IMR-90 (cell line): ENCODE data around the gene PLA2G4F. TPM values are rescaled to one million over a fixed set of nuclear protein-coding genes. Genes with fewer than 3 reads are reported as not detected.

ENCODE experiments used
- ATAC-seq: fragments of 200-7000 bp; cut with Tn5 transposase; 2 replicates; pipeline ENCODE4 v1.9.1; 2020; ENCODE audit warnings: low read depth, mild to moderate bottlenecking, moderate library complexity
- BruUV-seq: library from RNA; stranded (reverse); fragments of 400-500 nt; replicated peaks from 2 replicates; lab custom pipeline; 2021; lab: Mats Ljungman, UMichigan
- CTCF ChIA-PET: fragments of 300-600 bp; formaldehyde crosslinking; extraction: SDS; loops from one replicate; lab custom pipeline; 2021; ENCODE audit warnings: antibody characterized with exemption; lab: Yijun Ruan, JAX
- POLR2A ChIA-PET: fragments of 300-600 bp; sonication (Branson Sonifier 250); formaldehyde crosslinking; loops from one replicate; lab custom pipeline; 2022; ENCODE audit warnings: antibody characterized with exemption; ENCODE audit not compliant: unreplicated experiment; lab: Charles Lee
- DNase-seq: peaks from one replicate; pipeline ENCODE4 v3.0.0; 2013
- H2AFZ ChIP-seq: replicated peaks from 2 replicates; pipeline ENCODE3; 2013; ENCODE audit warnings: low read length, mild to moderate bottlenecking; ENCODE audit not compliant: poor library complexity
- H2AK5ac ChIP-seq: 2 replicates; pipeline ENCODE4 v1.6.1; 2013; ENCODE audit warnings: low read depth, low read length, inconsistent platforms
- H2AK9ac ChIP-seq: replicated peaks from 2 replicates; pipeline ENCODE3; 2013; ENCODE audit warnings: mild to moderate bottlenecking, low read depth, low read length, moderate library complexity; ENCODE audit not compliant: poor library complexity
- H2BK120ac ChIP-seq: 2 replicates; pipeline ENCODE4 v1.6.1; 2013; ENCODE audit warnings: low read depth, low read length, inconsistent platforms
- H2BK15ac ChIP-seq: 3 replicates; pipeline ENCODE4 v1.6.1; 2013; ENCODE audit warnings: low read depth, low read length, inconsistent platforms
- H2BK20ac ChIP-seq: 2 replicates; pipeline ENCODE4 v1.6.1; 2013; ENCODE audit warnings: low read depth, mild to moderate bottlenecking, inconsistent platforms, low read length, moderate library complexity
- H2BK5ac ChIP-seq: 2 replicates; pipeline ENCODE4 v1.6.1; 2013; ENCODE audit warnings: mild to moderate bottlenecking, low read depth, low read length, inconsistent platforms; ENCODE audit not compliant: poor library complexity, severe bottlenecking
- H3K14ac ChIP-seq: replicated peaks from 2 replicates; pipeline ENCODE4 v1.6.1; 2013; ENCODE audit warnings: low read depth, low read length, inconsistent platforms
- H3K18ac ChIP-seq: 2 replicates; pipeline ENCODE4 v1.6.1; 2013; ENCODE audit warnings: low read depth, low read length, control low read depth
- H3K23ac ChIP-seq: 2 replicates; pipeline ENCODE4 v1.6.1; 2013; ENCODE audit warnings: low read depth, low read length, inconsistent platforms
- H3K27ac ChIP-seq: 2 replicates; pipeline ENCODE4 v1.5.1; 2013; ENCODE audit warnings: mild to moderate bottlenecking, control low read depth, low read length; ENCODE audit not compliant: insufficient read depth
- H3K27me3 ChIP-seq: 2 replicates; pipeline ENCODE4 v1.6.1; 2013; ENCODE audit warnings: low read length; ENCODE audit not compliant: control insufficient read depth, insufficient read depth
- H3K36me3 ChIP-seq: 2 replicates; pipeline ENCODE4 v1.6.1; 2013; ENCODE audit warnings: low read length, mixed read lengths; ENCODE audit not compliant: control insufficient read depth, insufficient read depth
- H3K4ac ChIP-seq: 2 replicates; pipeline ENCODE4 v1.6.1; 2013; ENCODE audit warnings: low read depth, low read length, inconsistent platforms
- H3K4me1 ChIP-seq: 2 replicates; pipeline ENCODE4 v1.6.1; 2013; ENCODE audit warnings: low read length, mixed read lengths; ENCODE audit not compliant: control insufficient read depth, insufficient read depth
- H3K4me2 ChIP-seq: 2 replicates; pipeline ENCODE4 v1.6.1; 2013; ENCODE audit warnings: low read depth, mild to moderate bottlenecking, control low read depth, low read length, moderate library complexity
- H3K4me3 ChIP-seq: 2 replicates; pipeline ENCODE4 v1.5.1; 2013; ENCODE audit warnings: low read depth, mild to moderate bottlenecking, control low read depth, low read length, moderate library complexity; ENCODE audit not compliant: insufficient read depth
- H3K56ac ChIP-seq: 2 replicates; pipeline ENCODE4 v1.6.1; 2013; ENCODE audit warnings: low read length, inconsistent platforms; ENCODE audit not compliant: insufficient read depth; ENCODE audit errors: extremely low read depth
- H3K79me1 ChIP-seq, 2 experiments: 2 replicates each; pipeline ENCODE4 v1.6.1; 2013; ENCODE audit warnings: low read length in 2 of 2, inconsistent platforms in 1 of 2, low read depth in 1 of 2
- H3K9ac ChIP-seq: 2 replicates; pipeline ENCODE4 v1.6.1; 2013; ENCODE audit warnings: low read depth, low read length, control low read depth
- H3K9me1 ChIP-seq: 2 replicates; pipeline ENCODE4 v1.6.1; 2013; ENCODE audit warnings: low read length, inconsistent platforms; ENCODE audit not compliant: insufficient read depth
- H3K9me3 ChIP-seq: 2 replicates; pipeline ENCODE4 v1.6.1; 2013; ENCODE audit warnings: low read length; ENCODE audit not compliant: control insufficient read depth, insufficient read depth
- H4K20me1 ChIP-seq: 2 replicates; pipeline ENCODE4 v1.6.1; 2013; ENCODE audit warnings: low read length, inconsistent platforms; ENCODE audit not compliant: insufficient read depth
- H4K5ac ChIP-seq: 2 replicates; pipeline ENCODE4 v1.6.1; 2013; ENCODE audit warnings: mild to moderate bottlenecking, low read depth, low read length, control low read depth
- H4K8ac ChIP-seq, 2 experiments: 2 replicates each; pipeline ENCODE4 v1.6.1; 2013; ENCODE audit warnings: low read depth in 2 of 2, low read length in 2 of 2, control low read depth in 1 of 2, inconsistent platforms in 1 of 2
- H4K91ac ChIP-seq: 2 replicates; pipeline ENCODE4 v1.6.1; 2013; ENCODE audit warnings: low read depth, low read length, inconsistent platforms; ENCODE audit not compliant: insufficient read depth
- BHLHE40 ChIP-seq: fragments of 150-350 bp; IDR thresholded peaks from 2 replicates; pipeline ENCODE4 v1.6.1; 2016; ENCODE audit warnings: mild to moderate bottlenecking, low read depth, low read length
- CEBPB ChIP-seq: IDR thresholded peaks from 2 replicates; pipeline ENCODE4 v1.6.1; 2012; ENCODE audit warnings: low read depth, low read length, improper control_type of control experiment
- CHD1 ChIP-seq: IDR thresholded peaks from 2 replicates; pipeline ENCODE4 v1.6.1; 2012; ENCODE audit warnings: low read depth, low read length, improper control_type of control experiment
- ELK1 ChIP-seq: fragments of 150-350 bp; IDR thresholded peaks from 2 replicates; pipeline ENCODE4 v1.6.1; 2016; ENCODE audit warnings: low read depth, mild to moderate bottlenecking, low read length, moderate library complexity, borderline replicate concordance
- FOS ChIP-seq: fragments of 150-350 bp; IDR thresholded peaks from 2 replicates; pipeline ENCODE4 v1.6.1; 2016; ENCODE audit warnings: low read depth, low read length
- MAFK ChIP-seq: IDR thresholded peaks from 2 replicates; pipeline ENCODE4 v1.6.1; 2012; ENCODE audit warnings: low read depth, low read length, improper control_type of control experiment
- MAZ ChIP-seq: IDR thresholded peaks from 2 replicates; pipeline ENCODE4 v1.6.1; 2012; ENCODE audit warnings: low read depth, mild to moderate bottlenecking, low read length, improper control_type of control experiment, moderate library complexity, borderline replicate concordance
- MXI1 ChIP-seq: IDR thresholded peaks from 2 replicates; pipeline ENCODE4 v1.6.1; 2012; ENCODE audit warnings: low read depth, mild to moderate bottlenecking, low read length, moderate library complexity, borderline replicate concordance
- NFE2L2 ChIP-seq: fragments of 150-350 bp; IDR thresholded peaks from 2 replicates; pipeline ENCODE4 v1.6.1; 2016; ENCODE audit warnings: low read depth, mild to moderate bottlenecking, low read length
- POLR2A ChIP-seq: IDR thresholded peaks from 2 replicates; pipeline ENCODE4 v1.6.1; 2012; ENCODE audit warnings: mild to moderate bottlenecking, low read depth, low read length
- RAD21 ChIP-seq: IDR thresholded peaks from 2 replicates; pipeline ENCODE4 v1.6.1; 2012; ENCODE audit warnings: low read length, improper control_type of control experiment
- RCOR1 ChIP-seq: IDR thresholded peaks from 2 replicates; pipeline ENCODE4 v1.6.1; 2012; ENCODE audit warnings: mild to moderate bottlenecking, low read length, improper control_type of control experiment; ENCODE audit not compliant: insufficient replicate concordance
- RFX5 ChIP-seq: IDR thresholded peaks from 2 replicates; pipeline ENCODE4 v1.8.0; 2012; ENCODE audit warnings: low read depth, mild to moderate bottlenecking, low read length, moderate library complexity
- SMC3 ChIP-seq: fragments of 150-350 bp; IDR thresholded peaks from 2 replicates; pipeline ENCODE4 v1.6.1; 2016; ENCODE audit warnings: low read depth, mild to moderate bottlenecking, antibody characterized with exemption, low read length, moderate library complexity
- WGBS, 2 experiments: methylation state at CpG; one replicate each; pipeline versions ENCODE4 v1.1.5 to v1.1.7; 2013; ENCODE audit warnings: missing lambda C conversion rate in 2 of 2; ENCODE audit not compliant: insufficient read length in 1 of 2; ENCODE audit errors: extremely low coverage in 2 of 2; 5-methylcytosine and 5-hydroxymethylcytosine counted together
- dilution Hi-C: fragments of 300-500 bp; cut with HindIII; formaldehyde crosslinking; loops from one replicate; pipeline ENCODE4 v1.14.3; 2018; ENCODE audit warnings: low sequenced_read_pairs; ENCODE audit not compliant: unreplicated experiment
- in situ Hi-C: fragments of 300-500 bp; cut with MboI; formaldehyde crosslinking; loops from 3 replicates; pipeline ENCODE4 v1.14.3; 2019; ENCODE audit warnings: low sequenced_read_pairs, inconsistent platforms, mixed read lengths
- intact Hi-C: fragments of 100-400 bp; cut with micrococcal nuclease; formaldehyde crosslinking; loops from 2 replicates; pipeline ENCODE4 v1.10.0; 2022
- polyA plus RNA-seq, 3 experiments: library from polyadenylated mRNA; depleted of rRNA; stranded (reverse); fragments of >200 nt; gene quantifications; 2 replicates each; pipeline ENCODE4 v1.2.3, GENCODE V29; 2012; ENCODE audit warnings: low replicate concordance in 1 of 3
- total RNA-seq: library from RNA; depleted of rRNA; stranded (reverse); fragments of >200 nt; gene quantifications from 2 replicates; pipeline ENCODE4 v1.2.3, GENCODE V29; 2012
- TF ChIP-seq, protein P1 (sequence below): fragments of 150-350 bp; IDR thresholded peaks from 2 replicates; pipeline ENCODE4 v1.6.1; 2017; ENCODE audit warnings: mild to moderate bottlenecking, antibody characterized with exemption, low read length, low read depth

PLA2G4F gene
- total and polyA plus RNA-seq, 2 of the 4 experiments (the other 2 are of a cell fraction), result not detected

DNA sequence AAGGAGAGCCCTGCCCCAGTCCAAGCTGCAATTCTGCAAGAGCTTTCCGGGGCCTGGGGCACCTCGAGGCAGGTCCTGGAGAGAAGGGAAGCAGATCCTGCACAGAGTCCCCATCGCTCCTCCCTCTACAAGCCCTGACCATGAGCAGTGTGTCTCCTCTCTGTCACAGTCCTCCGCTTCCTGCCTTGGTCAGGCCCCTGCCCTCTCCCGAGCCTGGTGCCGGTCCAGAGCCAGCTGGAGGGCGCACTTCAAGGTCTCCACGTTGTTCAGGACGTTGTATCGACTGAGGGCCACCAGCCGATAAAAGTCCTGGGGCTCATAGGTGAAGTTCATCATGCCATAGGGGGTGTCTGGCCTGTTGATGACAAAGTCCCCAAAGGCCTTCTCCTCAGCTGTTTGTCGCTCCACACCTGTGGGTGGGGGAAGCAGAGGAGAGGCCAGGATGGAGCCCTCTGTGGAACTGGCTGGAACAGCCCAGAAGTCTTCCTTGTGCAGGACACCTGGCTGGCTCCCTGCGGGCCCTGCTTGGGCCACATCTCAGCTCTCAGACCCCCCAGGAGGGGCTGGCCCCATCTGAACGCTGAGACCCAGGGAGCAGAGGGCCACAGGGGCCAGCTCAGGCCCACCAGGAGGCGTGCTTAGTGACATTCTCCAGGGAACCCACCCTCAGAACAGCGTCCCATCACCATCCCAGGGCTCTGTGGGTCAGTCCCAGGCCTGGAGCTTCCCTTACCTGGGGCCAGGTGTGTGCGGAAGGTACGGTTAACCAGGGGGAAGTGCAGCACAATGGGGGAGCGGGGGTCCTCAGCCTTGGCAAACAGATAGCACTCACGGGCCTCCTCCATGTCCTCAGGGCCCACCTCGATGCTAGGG, 14.4 kb downstream of the PLA2G4F start:
- Histone ChIP-seq H3K18ac (no peak overlapping the region), H3K4me1 (no peaks in the 10 kb centered on the region), H3K4ac (no peak overlapping the region), H2BK15ac (no peak overlapping the region), H3K9me1 (no peaks in the 10 kb centered on the region), H3K36me3 (no peaks in the 10 kb centered on the region), H3K56ac (no peak overlapping the region), H2AK9ac (no peak overlapping the region), H4K91ac (no peak overlapping the region), H3K79me1 (no peaks in the 10 kb centered on the region), H4K20me1 (no peaks in the 10 kb centered on the region; the same call in 1 of the 2 replicates), H3K4me2 (no peak overlapping the region), H2BK20ac (no peak overlapping the region), H4K5ac (no peak overlapping the region), H3K4me3 (no peak overlapping the region), H2BK5ac (no peak overlapping the region), H2AFZ (no peak overlapping the region), H4K8ac (no peak overlapping the region), H3K23ac (no peak overlapping the region), H3K14ac (no peak overlapping the region), H2AK5ac (no peak overlapping the region), H3K9ac (no peak overlapping the region), H3K9me3 (peaks cover 3% of the 10 kb centered on the region; the same call in 1 of the 2 replicates), H3K27ac (no peak overlapping the region), H3K27me3 (peaks cover 67% of the 10 kb centered on the region), H2BK120ac (no peak overlapping the region)
- no peak for ATAC-seq
- intact Hi-C loops, result no loop called here
- in situ Hi-C loops, result no loop called here
- CTCF ChIA-PET, result no interaction called here
- dilution Hi-C loops, result no loop called here
- no peak for DNase-seq
- WGBS, 2 experiments, result 68% methylated on average over 7 of the region's 21 CpGs; no CpG with 5 or more reads in 1 of the 2 experiments
- POLR2A ChIA-PET, result no interaction called here
- no TSS peak for BruUV-seq
- TF ChIP-seq CEBPB, result no peak
- TF ChIP-seq RAD21, result no peak
- no peak for TF ChIP-seq BHLHE40
- no peak for TF ChIP-seq MAZ
- no peak for TF ChIP-seq CHD1
- no peak for TF ChIP-seq MXI1
- TF ChIP-seq RCOR1, result no peak
- TF ChIP-seq POLR2A, result no peak
- no peak for TF ChIP-seq FOS
- TF ChIP-seq ELK1, result no peak
- TF ChIP-seq MAFK, result no peak
- no peak for TF ChIP-seq SMC3
- TF ChIP-seq NFE2L2, result no peak
- no peak for TF ChIP-seq RFX5
- TF ChIP-seq, protein P1, sequence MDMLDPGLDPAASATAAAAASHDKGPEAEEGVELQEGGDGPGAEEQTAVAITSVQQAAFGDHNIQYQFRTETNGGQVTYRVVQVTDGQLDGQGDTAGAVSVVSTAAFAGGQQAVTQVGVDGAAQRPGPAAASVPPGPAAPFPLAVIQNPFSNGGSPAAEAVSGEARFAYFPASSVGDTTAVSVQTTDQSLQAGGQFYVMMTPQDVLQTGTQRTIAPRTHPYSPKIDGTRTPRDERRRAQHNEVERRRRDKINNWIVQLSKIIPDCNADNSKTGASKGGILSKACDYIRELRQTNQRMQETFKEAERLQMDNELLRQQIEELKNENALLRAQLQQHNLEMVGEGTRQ, result no peak
